ENCODE measurements around the gene TTC17.
"Not testable (repeated sequence)": the region's sequence is repeated elsewhere in the genome, so short reads cannot be mapped to it uniquely, and the experiment has no call there.

The TTC17 gene

DNA sequence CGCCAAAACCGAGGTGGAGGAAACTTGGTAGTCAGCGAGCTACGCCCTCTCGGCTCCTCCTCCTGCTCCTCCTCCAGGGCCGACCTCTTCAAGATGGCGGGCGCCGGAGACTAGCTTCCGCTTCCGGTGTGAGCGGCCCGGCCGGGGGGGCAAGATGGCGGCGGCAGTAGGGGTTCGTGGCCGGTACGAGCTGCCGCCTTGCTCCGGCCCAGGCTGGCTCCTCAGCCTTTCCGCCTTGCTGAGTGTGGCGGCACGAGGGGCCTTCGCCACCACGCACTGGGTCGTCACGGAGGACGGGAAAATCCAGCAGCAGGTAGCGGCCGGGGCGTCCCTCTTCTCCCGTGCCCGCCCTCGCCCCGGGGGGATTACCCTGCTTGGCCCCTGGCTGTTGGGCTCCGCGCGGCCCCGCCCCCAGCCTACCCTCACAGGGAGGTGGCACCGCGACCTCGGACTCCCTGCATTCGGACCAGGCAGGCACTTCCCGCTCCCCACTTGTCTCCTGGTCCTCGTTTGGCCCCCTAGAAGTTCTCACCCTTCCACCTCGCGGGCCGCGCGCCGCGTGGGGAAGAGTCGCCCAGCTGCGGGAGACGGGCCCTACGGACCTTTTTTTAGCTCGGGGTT is at the start of gene TTC17:
Gene TTC17, plus strand, starts transcription at position 120 of the 621 bp plus-strand sequence. Its CDS starts 35 bp downstream, at position 155.
- peak; percentile 93 for DNase-seq (ENCODE audit: low spot score)

- DNase-seq (ENCODE audit: low spot score): peak; percentile 87
Measured at GRCh38 chr11:43311791-43312607, 46.7 kb upstream of the TTC17 start, which contains the start of gene API5. Gene API5 (plus strand): TSS chr11:43311996. CDS start chr11:43312128, 132 bp downstream.

DNA sequence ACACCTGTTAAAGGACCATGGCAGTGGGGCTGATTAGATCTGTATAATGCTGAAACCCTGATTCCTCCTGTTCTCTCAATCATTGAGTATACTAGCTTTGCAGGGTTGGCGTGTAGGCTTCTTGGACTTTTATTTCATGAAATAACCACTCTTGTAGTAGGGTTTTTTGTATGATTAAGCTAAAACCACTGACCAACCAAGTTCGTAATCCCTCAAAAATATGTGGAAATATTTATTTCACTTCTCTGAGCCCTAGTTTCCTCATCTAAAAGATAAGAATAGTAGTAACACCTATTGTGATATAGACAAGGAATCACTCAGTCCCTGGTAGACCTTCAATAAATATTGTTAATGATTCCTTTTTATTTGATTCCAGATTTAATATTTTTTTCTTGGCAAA is 42.8 kb upstream of the TTC17 start:
- no peak for DNase-seq (ENCODE audit: low spot score)

GRCh38 chr11:43316451-43316850 is 42.3 kb upstream of the TTC17 start:
- DNase-seq (ENCODE audit: low spot score): no peak

GRCh38 chr11:43327987-43328386 is 30.7 kb upstream of the TTC17 start:
- DNase-seq (ENCODE audit: low spot score): no peak

DNA sequence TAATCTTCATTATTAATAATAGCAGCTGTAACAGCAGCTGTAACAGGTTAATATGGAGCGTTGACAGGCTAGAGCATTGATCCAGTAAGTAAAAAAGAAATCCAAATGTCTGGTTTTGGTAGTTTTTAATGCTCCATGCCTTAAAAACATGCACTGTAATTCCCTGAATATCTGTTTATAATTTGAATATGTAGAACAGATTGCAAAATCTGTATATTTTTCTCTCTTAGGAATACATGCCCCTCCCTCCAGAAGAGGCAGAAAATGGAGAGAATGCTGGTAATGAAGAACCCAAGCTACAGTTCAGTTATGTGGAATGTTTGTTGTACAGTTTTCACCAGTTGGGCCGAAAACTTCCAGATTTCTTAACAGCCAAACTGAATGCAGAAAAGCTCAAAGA is 30.2 kb upstream of the TTC17 start:
- no peak for DNase-seq (ENCODE audit: low spot score)

- DNase-seq (ENCODE audit: low spot score): no peak
Measured at GRCh38 chr11:43341159-43341558, 17.6 kb upstream of the TTC17 start.

GRCh38 chr11:43351426-43351825 is 7.3 kb upstream of the TTC17 start:
- DNase-seq (ENCODE audit: low spot score): not testable (repeated sequence)

DNA sequence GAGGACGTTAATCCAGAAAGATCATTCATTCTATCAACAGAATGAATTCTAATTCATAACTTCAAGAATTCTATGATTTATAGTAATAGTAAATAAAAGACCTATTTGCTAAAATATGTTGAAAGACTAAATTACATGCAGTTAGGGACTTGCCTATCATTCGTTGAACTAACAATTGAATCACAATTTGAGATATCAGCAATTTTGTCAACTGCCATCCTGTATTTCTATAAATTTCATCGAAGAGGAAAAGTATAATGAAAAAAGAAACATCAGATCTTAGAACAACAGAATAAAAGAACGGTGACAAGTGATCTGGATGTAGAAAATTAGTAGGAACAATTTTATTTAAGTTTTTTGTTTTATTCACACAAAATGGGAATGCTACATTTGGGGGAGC is 4.4 kb upstream of the TTC17 start:
- no peak for DNase-seq (ENCODE audit: low spot score)

- DNase-seq (ENCODE audit: low spot score): no peak
Measured at GRCh38 chr11:43356336-43356735, 2.4 kb upstream of the TTC17 start.

DNA sequence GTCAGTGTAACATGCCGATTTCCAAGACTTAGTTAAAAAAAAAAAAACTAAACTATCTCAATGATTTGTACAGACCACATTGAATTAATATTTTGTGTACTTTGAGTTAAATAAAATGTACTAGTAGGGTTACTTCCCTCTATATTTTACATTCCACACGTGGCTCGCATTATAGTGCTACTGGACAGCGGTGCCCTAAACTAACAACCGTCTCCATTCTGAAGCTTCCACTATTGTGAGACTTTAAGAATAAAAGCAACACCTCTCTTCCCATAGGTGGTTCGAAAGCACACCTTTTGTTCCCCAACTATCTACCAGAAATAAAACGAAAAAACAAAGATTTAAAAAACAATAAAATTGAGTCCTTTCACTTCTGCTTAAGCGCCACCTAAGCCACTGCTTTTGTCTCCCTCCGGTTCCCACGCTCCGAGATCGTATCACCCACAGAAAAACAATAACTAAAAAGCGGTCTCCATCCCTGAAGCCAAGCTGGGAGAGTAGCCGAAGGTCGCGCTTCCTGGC is 380 bp upstream of the TTC17 start:
- DNase-seq (ENCODE audit: low spot score): no peak

DNA sequence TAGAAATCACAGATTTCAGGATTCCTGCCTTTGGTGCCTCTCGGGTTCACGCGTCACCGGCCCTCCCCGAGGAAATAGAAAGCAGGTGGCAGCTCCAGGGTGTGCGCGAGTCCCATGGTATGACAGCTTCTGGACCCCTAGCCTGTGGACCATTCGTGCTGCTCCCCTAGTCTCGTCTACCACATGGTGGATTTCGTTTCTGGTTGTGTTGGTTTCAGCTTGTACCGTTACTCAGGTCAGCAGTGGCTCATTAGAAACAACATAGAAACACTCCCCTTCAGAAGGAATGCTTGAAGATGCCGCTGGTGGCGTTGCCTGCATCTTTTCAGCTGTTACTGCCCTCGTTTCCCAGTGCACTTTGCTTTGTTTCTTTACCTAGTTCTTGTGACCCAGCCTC is 700 bp downstream of the TTC17 start:
- peak; percentile 24 for DNase-seq (ENCODE audit: low spot score)

GRCh38 chr11:43360361-43361032 is 1.8 kb downstream of the TTC17 start:
- DNase-seq (ENCODE audit: low spot score): no peak

GRCh38 chr11:43366677-43367076 is 8.0 kb downstream of the TTC17 start:
- no peak for DNase-seq (ENCODE audit: low spot score)

DNA sequence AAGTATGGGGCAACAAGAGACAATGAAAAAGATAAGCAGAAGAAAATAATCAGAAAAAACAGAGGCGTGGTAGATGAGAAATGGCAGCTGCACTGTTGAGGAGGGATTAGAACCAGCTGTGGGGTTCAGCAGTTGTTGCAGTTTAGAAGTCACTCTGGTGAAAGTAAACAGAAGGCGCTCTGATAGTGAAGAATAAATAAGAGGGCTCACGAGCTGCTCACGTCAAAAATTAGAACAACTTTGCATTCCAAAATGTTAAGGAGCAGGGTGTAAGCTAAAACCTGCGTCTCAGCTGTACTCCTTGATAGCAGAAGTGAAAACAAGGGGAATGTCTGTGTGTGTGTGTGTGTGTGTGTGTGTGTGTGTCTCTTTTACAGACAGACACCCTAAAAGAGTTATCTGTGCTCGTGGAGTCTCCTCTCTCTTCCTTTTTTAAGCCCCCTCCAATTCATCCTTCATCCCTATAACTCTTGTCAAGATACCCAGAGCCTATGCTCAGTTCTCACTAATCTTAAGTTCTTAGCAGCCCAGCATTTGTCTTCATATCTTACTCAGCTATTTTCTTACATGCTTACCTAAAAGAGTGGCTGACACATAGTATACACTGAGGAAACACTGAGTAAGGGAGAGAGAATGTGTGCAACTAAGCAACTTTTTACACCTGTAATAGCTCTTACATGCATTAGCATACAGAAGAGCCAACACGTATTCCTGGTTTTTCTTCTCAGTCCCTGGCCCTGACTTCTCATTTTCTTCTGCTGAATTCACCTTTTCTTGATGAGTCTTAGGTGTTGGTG is 8.9 kb downstream of the TTC17 start:
- DNase-seq (ENCODE audit: low spot score): no peak

DNA sequence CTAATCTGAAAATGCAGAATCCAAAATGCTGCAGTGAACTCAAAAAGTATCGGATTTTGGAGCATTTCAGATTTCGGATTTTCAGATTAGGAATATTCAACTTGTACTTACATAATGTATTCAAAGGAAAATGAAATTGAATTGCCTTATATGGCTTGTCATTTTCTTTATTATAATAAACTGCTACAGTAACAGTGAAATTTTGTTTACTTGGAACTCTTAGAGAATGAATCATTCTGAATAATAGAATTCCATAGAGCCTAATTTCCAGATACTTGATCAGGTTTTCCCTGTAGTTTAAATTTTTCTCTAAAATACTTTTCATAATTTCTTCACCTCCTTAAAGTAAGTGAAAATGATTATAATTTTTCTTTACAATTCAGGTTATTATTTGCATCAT is 17.3 kb downstream of the TTC17 start:
- DNase-seq (ENCODE audit: low spot score): no peak

GRCh38 chr11:43376594-43376993 is 17.9 kb downstream of the TTC17 start:
- DNase-seq (ENCODE audit: low spot score): no peak

- DNase-seq (ENCODE audit: low spot score): no peak
Measured at GRCh38 chr11:43377389-43377788, 18.7 kb downstream of the TTC17 start.

GRCh38 chr11:43378897-43379296 is 20.2 kb downstream of the TTC17 start:
- DNase-seq (ENCODE audit: low spot score): no peak

DNA sequence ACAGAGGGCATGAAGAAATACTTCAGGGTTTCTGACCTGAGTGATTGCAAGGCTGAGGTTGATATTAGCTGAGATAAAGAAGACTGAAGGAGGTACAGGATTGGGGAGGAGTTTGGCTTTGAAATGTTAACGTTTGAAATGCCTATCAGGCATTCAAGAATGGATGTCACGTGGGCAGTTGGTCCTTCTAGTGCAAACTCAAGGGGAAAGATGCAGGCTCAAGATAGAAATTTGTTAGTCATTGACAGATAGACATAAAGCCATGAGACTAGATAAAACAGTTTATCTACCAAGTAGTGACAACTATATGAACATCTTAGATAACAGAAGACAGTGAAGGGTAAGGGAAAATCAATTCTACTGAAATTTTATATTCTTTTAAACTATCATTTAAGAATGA is 23.1 kb downstream of the TTC17 start:
- peak; percentile 13 for DNase-seq (ENCODE audit: low spot score)

- no peak for DNase-seq (ENCODE audit: low spot score)
Measured at GRCh38 chr11:43382614-43383013, 23.9 kb downstream of the TTC17 start.

- no peak for DNase-seq (ENCODE audit: low spot score)
Measured at GRCh38 chr11:43384393-43384792, 25.7 kb downstream of the TTC17 start.

All from iPS-NIHi11 (cell line).